H9 (cell line): Measurements from ENCODE around the gene MYH16. TPM values are rescaled to one million over a fixed set of nuclear protein-coding genes. Genes with fewer than 3 reads are reported as not detected.

ENCODE experiments used
- DNase-seq: peaks from one replicate; pipeline ENCODE4 v3.0.0-alpha.2; 2017
- H2AFZ ChIP-seq: one replicate; pipeline ENCODE4 v1.6.1; 2013; ENCODE audit warnings: mild to moderate bottlenecking, low read length, control low read depth, moderate library complexity
- H2AK5ac ChIP-seq: 2 replicates; pipeline ENCODE4 v1.6.1; 2013; ENCODE audit warnings: low read length, control low read depth, mixed read lengths; ENCODE audit not compliant: insufficient read length
- H2BK120ac ChIP-seq: one replicate; pipeline ENCODE4 v1.6.1; 2013; ENCODE audit warnings: low read depth, mild to moderate bottlenecking, low read length, control low read depth, inconsistent platforms; ENCODE audit not compliant: poor library complexity, severe bottlenecking
- H2BK12ac ChIP-seq: 2 replicates; pipeline ENCODE4 v1.6.1; 2013; ENCODE audit warnings: low read length, control low read depth, mixed read lengths, low read depth; ENCODE audit not compliant: insufficient read length
- H2BK15ac ChIP-seq: 2 replicates; pipeline ENCODE4 v1.6.1; 2013; ENCODE audit warnings: low read depth, low read length, control low read depth
- H2BK20ac ChIP-seq: one replicate; pipeline ENCODE4 v1.6.1; 2013; ENCODE audit warnings: low read depth, mild to moderate bottlenecking, low read length, control low read depth, inconsistent platforms; ENCODE audit not compliant: poor library complexity, severe bottlenecking
- H2BK5ac ChIP-seq: 2 replicates; pipeline ENCODE4 v1.6.1; 2013; ENCODE audit warnings: low read length, control low read depth, mixed read lengths; ENCODE audit not compliant: insufficient read length
- H3K14ac ChIP-seq: 2 replicates; pipeline ENCODE4 v1.6.1; 2013; ENCODE audit warnings: low read length, control low read depth; ENCODE audit not compliant: insufficient read depth
- H3K18ac ChIP-seq: 2 replicates; pipeline ENCODE4 v1.6.1; 2013; ENCODE audit warnings: low read depth, mild to moderate bottlenecking, mixed read lengths, low read length, control low read depth; ENCODE audit not compliant: insufficient read length
- H3K23ac ChIP-seq: 2 replicates; pipeline ENCODE4 v1.6.1; 2013; ENCODE audit warnings: low read length, control low read depth, mixed read lengths, low read depth; ENCODE audit not compliant: insufficient read length
- H3K23me2 ChIP-seq: 2 replicates; pipeline ENCODE4 v1.6.1; 2013; ENCODE audit warnings: low read depth, mild to moderate bottlenecking, mixed read lengths, low read length, control low read depth; ENCODE audit not compliant: insufficient read length, poor library complexity, severe bottlenecking
- H3K27ac ChIP-seq: 2 replicates; pipeline ENCODE4 v1.5.1; 2013; ENCODE audit warnings: low read length, control low read depth, mixed read lengths, low read depth; ENCODE audit not compliant: insufficient read length
- H3K27me3 ChIP-seq: 2 replicates; pipeline ENCODE4 v1.6.1; 2013; ENCODE audit warnings: low read length, control low read depth, inconsistent platforms; ENCODE audit not compliant: insufficient read depth
- H3K4ac ChIP-seq: 2 replicates; pipeline ENCODE4 v1.6.1; 2013; ENCODE audit warnings: low read depth, mild to moderate bottlenecking, control low read depth, inconsistent platforms, low read length, moderate library complexity
- H3K4me1 ChIP-seq: 2 replicates; pipeline ENCODE4 v1.6.1; 2013; ENCODE audit warnings: low read length, control low read depth, inconsistent platforms; ENCODE audit not compliant: insufficient read depth
- H3K4me2 ChIP-seq: 2 replicates; pipeline ENCODE4 v1.6.1; 2013; ENCODE audit warnings: low read length, control low read depth, mixed read lengths; ENCODE audit not compliant: insufficient read length, insufficient read depth
- H3K56ac ChIP-seq: 2 replicates; pipeline ENCODE4 v1.6.1; 2013; ENCODE audit warnings: low read depth, mild to moderate bottlenecking, mixed read lengths, low read length, control low read depth; ENCODE audit not compliant: insufficient read length
- H3K79me1 ChIP-seq: 2 replicates; pipeline ENCODE4 v1.6.1; 2013; ENCODE audit warnings: low read depth, mild to moderate bottlenecking, moderate library complexity, low read length, control low read depth, inconsistent platforms; ENCODE audit not compliant: insufficient read depth, poor library complexity, severe bottlenecking
- H3K79me2 ChIP-seq: 2 replicates; pipeline ENCODE4 v1.6.1; 2013; ENCODE audit warnings: low read length, control low read depth, inconsistent platforms; ENCODE audit not compliant: insufficient read depth
- H3K9ac ChIP-seq: 2 replicates; pipeline ENCODE4 v1.6.1; 2013; ENCODE audit warnings: low read length, control low read depth, mixed read lengths; ENCODE audit not compliant: insufficient read length; ENCODE audit errors: extremely low read depth
- H3K9me3 ChIP-seq: one replicate; pipeline ENCODE4 v1.6.1; 2013; ENCODE audit warnings: low read depth, low read length, inconsistent platforms; ENCODE audit not compliant: control insufficient read depth
- H3T11ph ChIP-seq: one replicate; pipeline ENCODE4 v1.6.1; 2013; ENCODE audit warnings: mild to moderate bottlenecking, low read length, control low read depth, inconsistent platforms
- H4K20me1 ChIP-seq: one replicate; pipeline ENCODE4 v1.6.1; 2013; ENCODE audit not compliant: control insufficient read depth, insufficient read length, insufficient read depth
- H4K5ac ChIP-seq: 2 replicates; pipeline ENCODE4 v1.6.1; 2013; ENCODE audit warnings: low read depth, mild to moderate bottlenecking, mixed read lengths, low read length, control low read depth; ENCODE audit not compliant: insufficient read length
- H4K8ac ChIP-seq: replicated peaks from 2 replicates; pipeline ENCODE4 v1.6.1; 2013; ENCODE audit warnings: low read length, control low read depth, mixed read lengths, low read depth; ENCODE audit not compliant: insufficient read length
- H4K91ac ChIP-seq: 2 replicates; pipeline ENCODE4 v1.6.1; 2013; ENCODE audit warnings: low read depth, mild to moderate bottlenecking, moderate library complexity, mixed read lengths, low read length, control low read depth; ENCODE audit not compliant: insufficient read length
- H3K27ac Mint-ChIP-seq, 3 experiments: 2 replicates in 2 of 3; 3 replicates in 1 of 3; pipeline ENCODE4 v1.8.0; 2020 to 2021; ENCODE audit warnings: mixed read lengths in 3 of 3, mild to moderate bottlenecking in 1 of 3, moderate library complexity in 1 of 3
- H3K27me3 Mint-ChIP-seq: 2 replicates; pipeline ENCODE4 v1.8.0; 2021; ENCODE audit warnings: low read depth, mild to moderate bottlenecking, moderate library complexity, mixed read lengths
- H3K36me3 Mint-ChIP-seq, 3 experiments: 2 replicates in 2 of 3; 3 replicates in 1 of 3; pipeline ENCODE4 v1.8.0; 2020 to 2021; ENCODE audit warnings: low read depth in 3 of 3, mixed read lengths in 3 of 3; ENCODE audit not compliant: insufficient read depth in 1 of 3
- H3K4me1 Mint-ChIP-seq, 2 experiments: 2 replicates each; pipeline ENCODE4 v1.8.0; 2020; ENCODE audit warnings: mixed read lengths in 2 of 2
- H3K4me3 Mint-ChIP-seq, 2 experiments: 2 replicates in 1 of 2; 3 replicates in 1 of 2; pipeline ENCODE4 v1.8.0; 2020 to 2021; ENCODE audit warnings: mild to moderate bottlenecking in 2 of 2, mixed read lengths in 2 of 2, moderate library complexity in 1 of 2
- H3K9me3 Mint-ChIP-seq, 2 experiments: 2 replicates in 1 of 2; 3 replicates in 1 of 2; pipeline ENCODE4 v1.8.0; 2020; ENCODE audit warnings: mild to moderate bottlenecking in 2 of 2, mixed read lengths in 2 of 2, moderate library complexity in 1 of 2
- CTCF ChIP-seq: fragments of 200-600 bp; sonication (generic); conservative IDR thresholded peaks from 3 replicates; pipeline ENCODE4 v1.8.0; 2021; ENCODE audit warnings: antibody characterized with exemption, mild to moderate bottlenecking
- WGBS: extraction: QIAGEN DNeasy Blood & Tissue Kit; methylation state at CpG from one replicate; pipeline ENCODE4 v1.1.7; 2013; ENCODE audit warnings: missing lambda C conversion rate, low lambda C conversion rate, mixed read lengths; ENCODE audit not compliant: insufficient read length; ENCODE audit errors: extremely low coverage; 5-methylcytosine and 5-hydroxymethylcytosine counted together
- total RNA-seq: library from RNA; stranded (reverse); gene quantifications from 2 replicates; pipeline ENCODE4 v1.2.1, GENCODE V29; 2021

MYH16 gene
- total RNA-seq, 1 experiment from 2014 or later: not detected

DNA sequence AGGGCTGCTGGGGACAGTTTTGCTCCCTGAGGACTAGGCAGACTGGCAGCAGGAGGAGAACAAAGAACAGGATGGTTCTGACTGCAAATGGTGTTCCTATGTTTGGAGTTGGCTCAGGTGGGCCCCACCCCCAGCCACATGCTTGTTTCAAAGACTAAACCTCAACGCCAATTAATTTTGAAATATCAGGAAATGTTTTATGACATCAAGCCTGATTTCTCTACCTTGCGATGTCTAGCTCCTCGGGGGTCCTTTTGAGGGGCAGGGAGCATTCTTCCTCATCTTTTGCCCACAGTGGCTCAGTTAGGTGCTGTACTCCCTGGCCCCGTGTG, 4.1 kb upstream of the MYH16 start:
- Mint-ChIP-seq H3K27me3 (peaks cover 12% of the 10 kb centered on the region), H3K4me1 (0 out of 4 replicates have a peak, but pooled peaks cover 0 to 2% of the 10 kb centered on the region in 2 experiments), H3K4me3 (no peak overlapping the region), H3K27ac (no peak overlapping the region; a peak in 1 of 7 replicates), H3K36me3 (no peaks in the 10 kb centered on the region), H3K9me3 (no peaks in the 10 kb centered on the region)
- no peaks in the 10 kb centered on the region for H3K79me1 ChIP-seq
- no peak overlapping the region; the same call in 1 of the 2 replicates for H3K14ac ChIP-seq
- no peak overlapping the region for H3K23ac ChIP-seq
- no peak overlapping the region for H2BK15ac ChIP-seq
- no peak overlapping the region for H3K9ac ChIP-seq
- WGBS: no CpG with 5 or more reads among the region's 4 CpGs
- H4K91ac ChIP-seq: no peak overlapping the region
- no peaks in the 10 kb centered on the region for H3K23me2 ChIP-seq
- no peak overlapping the region for H2BK12ac ChIP-seq
- no peak overlapping the region for H2AK5ac ChIP-seq
- no peak for DNase-seq
- no peak overlapping the region for H2BK120ac ChIP-seq
- H4K5ac ChIP-seq: no peak overlapping the region
- no peak overlapping the region for H2BK20ac ChIP-seq
- no peak overlapping the region for H2AFZ ChIP-seq
- TF ChIP-seq CTCF: no peak
- H3T11ph ChIP-seq: no peak overlapping the region
- H3K79me2 ChIP-seq: no peaks in the 10 kb centered on the region
- no peak overlapping the region for H3K56ac ChIP-seq
- H3K18ac ChIP-seq: no peak overlapping the region
- no peak overlapping the region for H3K4ac ChIP-seq
- H4K20me1 ChIP-seq: no peaks in the 10 kb centered on the region
- no peaks in the 10 kb centered on the region for H3K27me3 ChIP-seq
- H4K8ac ChIP-seq: no peak overlapping the region
- no peaks in the 10 kb centered on the region for H3K4me1 ChIP-seq
- H2BK5ac ChIP-seq: no peak overlapping the region
- H3K9me3 ChIP-seq: no peaks in the 10 kb centered on the region
- no peak overlapping the region for H3K27ac ChIP-seq
- no peak overlapping the region for H3K4me2 ChIP-seq
